ENCODE data around the gene SNAP29.
"Not testable (repeated sequence)": the region's sequence is repeated elsewhere in the genome, so short reads cannot be mapped to it uniquely, and the experiment has no call there.

SNAP29 gene

DNA sequence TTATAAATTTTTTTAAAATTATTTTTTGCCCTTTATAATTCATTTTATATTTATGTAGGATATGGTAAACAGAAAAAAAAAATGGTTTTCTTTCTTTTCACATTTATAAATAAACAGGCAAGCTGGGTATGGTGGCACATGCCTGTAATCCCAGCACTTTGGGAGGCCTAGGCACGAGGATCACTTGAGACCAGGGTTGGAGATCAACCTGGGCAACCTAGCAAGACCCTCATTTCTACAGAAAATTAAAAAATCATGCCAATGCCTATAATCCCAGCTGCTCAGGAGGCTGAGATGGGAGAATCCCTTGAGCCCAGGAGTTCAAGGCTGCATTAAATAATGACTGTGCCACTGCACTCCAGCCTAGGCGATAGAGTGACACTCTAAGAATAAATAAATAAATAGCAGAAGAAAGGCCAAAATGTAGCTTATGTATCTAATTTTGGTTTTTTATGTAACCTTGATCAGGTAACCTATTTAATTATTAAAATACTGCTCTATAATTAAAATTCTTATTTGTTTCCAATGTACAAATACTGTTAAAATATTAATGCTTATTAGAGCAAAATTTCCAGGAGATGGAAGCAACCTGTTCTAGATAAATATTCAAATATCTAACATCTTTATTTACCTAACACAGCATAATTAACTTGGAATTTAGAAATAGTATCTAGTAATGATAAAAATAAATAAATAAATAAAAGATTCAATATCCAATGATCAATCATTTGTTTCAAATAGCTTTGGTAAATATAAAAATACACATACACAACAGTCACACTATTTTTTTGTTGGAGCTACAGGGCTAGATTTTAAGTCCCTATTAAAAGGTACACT lies 21.6 kb upstream of the SNAP29 start:
- DNase-seq, result no peak

DNA sequence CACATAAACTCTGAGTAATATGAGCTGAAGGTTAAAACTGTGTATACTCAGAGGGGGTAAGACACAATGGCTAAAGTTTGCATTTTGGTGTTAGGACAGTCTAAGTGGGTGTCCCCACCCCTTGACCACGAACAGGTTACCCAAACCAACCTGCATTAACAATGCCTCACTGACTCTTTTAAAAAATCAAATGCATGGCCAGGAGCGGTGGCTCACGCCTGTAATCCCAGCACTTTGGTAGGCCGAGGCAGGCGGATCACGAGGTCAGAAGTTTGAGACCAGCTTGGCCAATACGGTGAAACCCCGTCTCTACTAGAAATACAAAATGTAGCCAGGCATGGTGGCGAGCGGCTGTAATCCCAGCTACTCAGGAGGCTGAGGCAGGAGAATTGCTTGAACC lies 19.5 kb upstream of the SNAP29 start:
- DNase-seq, result not testable (repeated sequence)

DNA sequence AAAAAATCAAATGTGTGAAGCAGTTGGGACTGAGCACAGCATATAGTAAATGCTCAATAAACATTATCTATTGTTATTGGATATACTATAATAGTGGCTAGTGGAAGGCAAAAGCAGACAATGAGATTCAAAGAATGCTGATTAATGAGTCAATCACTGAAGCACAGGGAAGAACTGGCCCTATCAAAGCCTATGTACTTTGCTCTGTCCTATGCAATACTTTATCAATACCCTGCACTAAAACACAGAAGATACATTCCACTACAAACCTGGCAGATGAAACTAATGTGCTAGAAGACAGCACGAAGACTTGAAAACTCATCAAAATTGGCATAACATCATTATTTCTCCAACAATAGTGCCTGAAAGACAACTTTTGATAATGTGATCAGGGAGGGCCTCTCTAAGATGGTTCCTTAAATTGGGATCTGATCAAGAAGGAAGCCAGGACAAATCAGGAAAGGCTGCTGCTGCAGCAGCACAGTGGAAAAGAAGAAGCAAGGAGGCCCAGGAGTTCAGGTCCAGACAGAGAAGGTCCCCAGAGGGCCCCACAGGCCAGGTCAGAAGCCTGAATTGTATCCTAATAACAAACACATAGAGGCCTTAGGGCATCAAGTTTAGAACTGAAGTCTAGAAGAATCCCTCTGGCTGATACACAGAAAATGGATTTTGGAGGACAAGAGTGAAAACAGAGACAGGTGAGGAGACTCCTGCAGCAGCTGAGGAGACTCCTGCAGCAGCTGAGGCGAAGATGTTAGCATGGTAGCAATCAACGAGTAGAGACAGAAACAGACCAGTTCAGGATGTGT lies 18.8 kb upstream of the SNAP29 start:
- DNase-seq, result no peak

DNA sequence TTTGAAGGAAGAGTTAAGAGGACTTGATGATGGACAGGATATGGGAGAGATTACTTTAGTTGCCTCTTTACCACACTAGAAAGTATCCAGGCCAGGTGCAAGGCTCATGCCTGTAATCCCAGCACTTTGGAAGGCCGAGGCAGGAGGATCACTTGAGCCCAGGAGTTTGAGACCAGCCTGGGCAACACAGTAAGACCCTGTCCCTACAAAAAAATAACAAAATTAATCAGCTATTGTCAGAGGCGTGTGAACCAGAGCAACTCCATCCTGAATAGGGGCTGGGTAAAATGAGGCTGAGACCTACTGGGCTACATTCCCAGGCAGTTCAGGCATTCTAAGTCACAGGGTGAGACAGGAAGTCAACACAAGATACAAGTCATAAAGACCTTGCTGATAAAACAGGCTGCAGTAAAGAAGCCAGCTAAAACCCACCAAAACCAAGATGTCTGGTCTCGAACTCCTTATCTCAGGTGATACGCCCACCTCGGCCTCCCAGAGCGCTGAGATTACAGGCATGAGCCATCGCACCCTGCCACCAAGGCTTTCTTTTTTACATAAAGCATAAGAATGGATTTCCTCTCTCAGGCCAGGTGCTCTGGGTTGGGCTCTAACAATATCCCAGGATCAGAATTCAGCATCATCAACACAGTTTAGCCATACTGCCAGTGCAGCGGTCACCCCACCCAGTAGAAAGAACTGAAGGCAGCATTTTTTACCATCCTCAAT lies 18.0 kb upstream of the SNAP29 start:
- no peak for DNase-seq

DNA sequence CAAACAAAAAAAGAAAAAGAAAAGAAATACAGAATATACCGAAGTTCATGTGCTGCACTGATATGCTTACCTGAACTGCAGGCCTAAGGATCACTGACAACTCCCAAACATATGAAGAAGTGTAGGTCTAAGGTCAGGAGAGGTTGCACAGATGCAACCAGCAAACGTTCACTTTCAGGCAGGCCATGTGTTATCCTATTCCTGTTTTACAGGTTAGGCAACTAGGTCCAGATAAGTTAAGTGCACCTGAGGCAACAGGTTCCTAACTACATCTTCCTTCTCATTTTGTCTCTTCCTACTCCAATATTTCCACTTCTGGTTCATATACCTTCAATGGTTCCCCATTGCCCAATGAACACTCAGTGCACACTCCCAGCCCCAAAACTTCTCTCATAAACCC lies 15.3 kb upstream of the SNAP29 start:
- no peak for DNase-seq

DNA sequence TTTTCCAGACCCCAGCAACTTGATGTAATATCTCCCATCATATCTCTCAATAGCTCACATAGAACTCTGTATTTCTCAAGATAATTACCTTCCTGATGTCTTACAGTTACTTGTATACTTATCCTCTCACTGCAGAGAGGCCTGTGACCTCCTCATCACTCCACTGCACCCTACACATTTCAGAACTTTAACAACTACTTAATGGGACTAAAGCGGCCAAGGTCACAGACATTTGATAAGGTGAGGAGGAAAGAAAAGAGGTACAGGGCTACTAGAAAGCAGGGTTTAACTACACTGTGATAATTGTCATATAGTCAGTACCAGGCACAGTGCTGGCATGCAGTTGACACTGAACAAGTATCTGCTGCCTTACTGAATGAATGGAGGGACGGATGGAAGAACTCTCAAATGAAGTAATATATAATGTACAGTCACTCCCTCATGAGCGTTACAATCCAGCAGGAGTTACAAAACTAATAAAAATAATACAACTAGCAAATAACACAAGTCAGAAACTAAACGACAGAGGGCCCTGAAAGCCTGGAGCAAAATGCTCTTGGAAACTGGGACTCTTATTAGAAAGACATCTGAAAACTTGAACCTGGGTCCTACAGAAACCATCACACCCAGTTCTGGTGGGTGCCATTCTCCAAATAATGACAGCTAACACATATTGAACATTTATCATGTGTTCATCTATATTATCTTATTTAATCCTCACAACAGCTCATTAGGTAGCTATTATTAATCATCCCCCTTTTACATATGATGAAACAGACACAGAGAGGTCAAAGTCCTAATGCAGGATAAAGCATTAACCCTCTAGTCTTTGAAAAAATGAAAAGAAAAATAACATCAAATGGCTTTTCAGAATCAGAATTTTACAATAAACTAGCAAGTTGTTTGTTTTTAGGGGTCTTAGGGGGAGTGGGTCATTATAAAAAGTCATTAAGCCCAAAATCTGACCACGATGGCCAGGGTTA lies 14.5 kb upstream of the SNAP29 start:
- DNase-seq, result no peak

DNA sequence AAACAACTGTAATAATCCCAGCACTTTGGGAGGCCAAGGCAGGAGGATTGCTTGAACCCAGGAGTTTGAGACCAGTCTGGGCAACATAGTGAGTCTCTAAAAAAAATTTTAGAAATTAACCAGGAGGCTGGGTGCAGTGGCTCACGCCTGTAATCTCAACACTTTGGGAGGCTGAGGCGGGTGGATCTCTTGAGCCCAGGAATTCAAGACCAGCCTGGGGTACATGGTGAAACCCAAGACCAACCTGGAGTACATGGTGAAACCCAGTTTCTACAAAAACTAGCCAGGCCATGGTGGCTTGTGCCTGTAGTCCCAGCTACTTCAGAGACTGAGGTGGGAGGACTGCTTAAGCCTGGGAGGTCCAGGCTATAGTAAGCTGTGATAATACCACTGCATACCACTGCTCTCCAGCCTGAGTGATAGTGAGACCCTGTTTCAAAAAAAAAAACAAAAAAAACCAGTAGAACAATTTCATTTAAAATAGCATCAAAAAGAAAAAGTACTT lies 11.4 kb upstream of the SNAP29 start:
- no peak for DNase-seq

DNA sequence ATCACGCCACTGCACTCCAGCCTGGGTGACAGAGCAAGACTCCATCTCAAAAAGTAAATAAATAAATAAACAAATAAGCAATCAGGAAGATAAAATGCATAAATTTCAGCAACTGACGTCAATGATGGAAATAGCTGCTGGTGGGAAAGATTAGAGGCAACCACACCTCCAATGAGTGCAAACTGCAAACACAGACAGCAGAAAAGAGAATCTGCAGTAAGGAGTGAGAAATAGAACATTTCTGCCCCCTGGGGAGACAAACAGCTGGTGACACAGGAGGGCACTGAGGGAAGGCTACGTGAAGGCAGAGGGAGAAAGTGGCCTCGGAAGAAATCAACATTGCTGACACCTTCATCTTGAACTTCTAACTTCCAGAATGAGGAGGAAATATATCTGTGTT lies 6.7 kb upstream of the SNAP29 start:
- DNase-seq, result no peak

DNA sequence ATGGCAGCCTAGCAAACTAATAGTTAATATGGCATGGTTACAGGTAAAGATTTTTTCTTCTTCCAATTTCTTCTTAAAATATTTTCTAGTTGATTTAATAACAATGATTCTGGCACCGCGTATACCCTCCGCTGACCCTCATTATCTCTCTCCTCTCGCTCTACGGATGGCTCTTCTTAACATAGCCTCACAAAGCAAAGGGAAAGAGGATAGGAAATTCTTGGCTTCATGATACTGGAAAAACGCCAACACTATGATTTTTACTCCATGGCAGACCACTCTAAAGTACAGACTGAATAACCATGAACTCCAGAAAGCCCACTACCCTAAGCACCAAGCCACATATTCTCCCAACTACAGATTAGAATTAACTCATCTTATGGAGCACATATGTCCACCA lies 6.3 kb upstream of the SNAP29 start:
- DNase-seq, result no peak

DNA sequence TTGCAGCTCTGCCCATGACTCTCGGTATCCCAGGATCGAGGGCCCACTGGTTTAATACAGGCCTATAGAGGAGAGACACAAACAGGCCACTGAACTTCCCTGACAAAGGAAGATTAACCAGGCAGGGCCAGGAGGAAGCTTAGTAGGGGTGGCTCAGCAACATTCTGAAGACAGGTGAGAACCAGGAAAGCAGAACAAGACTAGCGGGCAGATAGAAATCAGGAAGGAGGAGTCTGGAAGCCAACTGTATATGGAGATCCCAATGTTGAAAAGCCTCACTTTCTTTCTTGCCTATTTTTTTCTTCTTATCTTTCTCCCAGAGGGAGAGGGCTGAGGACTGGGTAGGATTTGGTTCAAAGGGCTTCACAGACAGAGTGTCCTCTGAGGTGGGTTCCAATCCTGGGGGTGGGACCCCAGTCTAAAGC lies 5.6 kb upstream of the SNAP29 start:
- DNase-seq, result no peak

DNA sequence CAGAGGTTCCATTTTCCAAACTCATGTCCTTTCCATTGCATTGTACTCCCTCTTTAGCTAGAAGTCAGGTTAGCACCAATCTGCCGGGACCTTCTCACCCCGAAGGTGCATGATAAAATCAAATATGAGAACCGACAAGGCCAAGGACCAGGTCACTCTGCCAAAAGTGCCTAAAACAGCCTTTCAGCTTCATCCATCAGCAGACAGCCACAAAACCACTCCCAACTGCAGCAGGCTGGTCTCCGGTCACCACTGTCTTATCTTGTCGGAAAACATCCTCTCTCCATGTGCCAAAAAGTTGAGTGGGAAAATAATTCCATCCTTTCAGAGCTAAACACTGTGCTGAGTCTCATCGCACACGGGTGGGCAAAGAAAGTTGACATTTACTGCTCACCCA lies 1.6 kb upstream of the SNAP29 start:
- DNase-seq, result no peak

DNA sequence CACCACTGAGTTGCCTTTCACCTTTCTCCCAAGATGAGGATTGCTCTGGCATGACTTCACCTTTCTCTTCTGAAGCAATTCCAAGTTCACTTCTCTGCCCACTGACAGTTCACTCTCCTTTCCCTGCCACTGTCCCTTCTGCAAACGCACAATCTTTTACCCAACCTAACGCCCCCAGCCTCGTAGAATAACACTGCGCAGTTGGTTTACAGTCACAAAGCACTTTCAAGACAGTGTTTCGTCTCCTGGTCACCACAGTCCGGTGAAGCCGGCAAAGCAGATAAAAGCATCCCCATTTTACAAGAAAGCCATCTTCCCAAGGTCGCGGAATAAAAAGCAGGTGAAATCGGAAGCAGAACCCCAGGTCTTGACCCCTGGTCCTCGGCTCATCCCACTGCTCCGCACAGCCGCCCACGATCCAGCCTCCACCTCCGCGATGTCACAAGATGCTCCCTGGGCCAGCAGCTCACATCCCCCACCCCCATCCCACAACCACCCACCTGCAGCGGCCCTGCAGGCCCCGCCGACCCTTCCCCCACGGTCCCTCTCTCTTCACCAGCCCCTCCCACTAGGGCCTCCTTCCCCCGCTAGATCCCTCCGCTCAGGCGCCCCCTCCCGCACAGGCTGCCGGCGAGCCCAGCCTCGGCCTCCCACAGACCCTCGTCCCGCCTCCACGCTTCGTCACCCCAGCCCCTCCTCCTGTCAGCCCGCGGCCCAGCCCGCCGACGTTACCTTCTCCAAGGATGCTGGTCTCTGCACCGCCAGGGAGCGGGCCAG lies 781 bp upstream of the SNAP29 start:
- peak; percentile 30 to 87 (median 80) for DNase-seq

DNA sequence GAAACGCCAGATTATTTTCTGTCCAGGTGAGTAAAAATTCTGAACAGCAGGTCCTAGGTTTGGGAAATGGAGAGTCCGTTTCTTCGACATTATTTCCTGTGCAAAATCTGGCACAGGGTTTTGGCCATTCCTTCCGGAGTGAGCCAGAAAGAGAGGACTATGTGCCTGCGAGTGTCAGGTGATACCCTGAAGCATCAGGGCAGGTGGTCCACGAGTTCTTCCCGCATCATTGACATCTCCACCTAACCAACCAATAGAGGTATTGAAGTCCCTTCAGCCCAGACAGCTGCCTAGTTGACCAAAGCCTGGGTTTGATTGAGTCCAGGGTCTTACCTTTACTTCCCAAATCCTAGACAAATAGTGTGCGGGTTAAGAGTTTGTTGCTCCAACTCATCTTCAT lies 808 bp downstream of the SNAP29 start:
- DNase-seq, result no peak

DNA sequence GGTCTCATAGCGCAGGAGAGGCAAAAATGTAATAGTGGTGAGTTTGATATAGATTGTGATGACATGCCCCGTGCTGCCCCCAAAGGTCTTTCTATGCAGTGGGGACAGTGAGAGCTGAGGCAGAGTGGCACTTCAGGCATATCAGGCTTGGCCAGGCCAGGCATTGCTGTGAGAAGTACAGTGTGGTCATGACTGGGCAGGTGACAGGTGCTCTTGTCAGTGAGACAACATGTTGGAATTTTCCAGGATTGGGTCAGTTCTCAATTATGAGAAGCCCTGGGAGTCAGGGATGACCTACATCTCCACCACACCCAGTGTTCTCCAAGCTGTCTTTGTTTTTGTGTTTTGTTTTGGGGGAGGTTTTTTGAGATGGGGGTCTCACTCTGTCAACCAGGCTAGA lies 3.7 kb downstream of the SNAP29 start:
- no peak for DNase-seq

DNA sequence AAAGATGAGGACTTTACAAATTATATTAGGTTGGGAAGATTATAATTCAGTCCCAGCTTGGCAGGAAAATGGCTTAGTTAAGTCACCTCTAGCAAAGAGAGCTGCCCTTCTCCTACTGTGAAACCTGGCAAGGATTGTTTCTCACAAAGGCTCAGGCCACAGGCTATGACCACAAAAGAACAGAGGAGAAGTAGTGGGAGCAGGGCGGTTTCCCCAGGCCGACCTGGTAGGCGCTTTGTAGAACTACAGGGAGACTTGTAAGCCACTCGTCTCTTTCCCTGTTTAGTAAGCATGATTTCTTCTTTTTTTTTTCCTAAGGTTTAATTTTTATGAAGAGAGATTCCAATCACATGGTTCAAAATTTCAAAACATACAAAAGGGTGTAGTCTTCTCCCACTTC lies 4.6 kb downstream of the SNAP29 start:
- DNase-seq, result peak; percentile 64 to 84 (median 75)

DNA sequence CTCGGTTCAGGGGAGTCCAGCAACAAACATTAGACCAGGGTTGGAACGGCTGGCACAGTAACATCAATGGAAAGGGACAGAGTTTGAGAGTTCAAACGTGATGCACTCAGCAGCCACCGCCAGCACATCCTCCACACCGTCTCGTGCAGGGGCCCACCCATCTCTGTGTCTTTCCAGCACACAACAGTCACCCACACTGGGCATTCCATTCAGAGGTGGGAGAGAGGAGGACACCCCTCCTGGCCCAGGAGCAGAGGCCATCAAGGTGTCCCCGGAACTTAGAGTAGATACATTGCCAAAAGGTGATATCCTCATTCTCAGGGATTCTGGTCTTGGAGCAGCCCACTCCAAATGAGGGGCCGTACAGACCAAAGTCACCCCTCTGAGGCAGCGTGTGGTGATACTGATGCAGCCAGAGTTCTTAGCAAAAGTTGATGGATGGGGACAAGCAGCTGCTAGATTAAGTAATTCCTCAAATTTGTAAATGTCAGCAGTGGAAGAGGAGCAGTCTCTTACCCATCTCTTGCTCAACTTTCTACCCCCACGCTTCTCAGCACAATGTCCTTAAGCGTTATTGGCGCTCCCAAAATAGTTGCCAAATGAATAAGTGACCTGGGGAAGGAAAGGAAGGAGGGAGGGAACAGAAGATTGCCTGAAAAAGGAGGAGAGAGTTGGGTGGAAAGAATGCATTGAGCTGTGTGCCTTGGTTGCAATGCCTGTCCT lies 5.5 kb downstream of the SNAP29 start:
- peak; percentile 51 to 84 (median 74) for DNase-seq

DNA sequence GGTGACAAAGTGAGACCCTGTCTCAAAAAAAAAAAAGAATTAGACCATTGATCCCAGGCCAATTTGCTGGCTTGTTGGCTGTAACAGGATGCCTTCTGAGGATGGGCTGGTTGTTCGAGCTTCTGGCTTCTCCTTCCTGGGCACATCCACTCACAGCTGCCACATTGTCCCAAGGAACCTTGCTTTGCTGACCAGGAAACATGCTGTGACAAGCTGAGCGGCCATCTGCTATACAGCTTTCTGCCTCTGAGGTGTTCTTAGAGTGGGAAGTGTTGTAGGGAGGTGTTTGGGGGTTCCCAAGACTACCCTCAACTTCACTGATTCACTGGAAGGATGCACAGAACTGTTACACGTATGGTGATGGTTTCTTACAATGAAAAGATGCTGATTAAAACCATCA lies 6.5 kb downstream of the SNAP29 start:
- DNase-seq, result no peak

DNA sequence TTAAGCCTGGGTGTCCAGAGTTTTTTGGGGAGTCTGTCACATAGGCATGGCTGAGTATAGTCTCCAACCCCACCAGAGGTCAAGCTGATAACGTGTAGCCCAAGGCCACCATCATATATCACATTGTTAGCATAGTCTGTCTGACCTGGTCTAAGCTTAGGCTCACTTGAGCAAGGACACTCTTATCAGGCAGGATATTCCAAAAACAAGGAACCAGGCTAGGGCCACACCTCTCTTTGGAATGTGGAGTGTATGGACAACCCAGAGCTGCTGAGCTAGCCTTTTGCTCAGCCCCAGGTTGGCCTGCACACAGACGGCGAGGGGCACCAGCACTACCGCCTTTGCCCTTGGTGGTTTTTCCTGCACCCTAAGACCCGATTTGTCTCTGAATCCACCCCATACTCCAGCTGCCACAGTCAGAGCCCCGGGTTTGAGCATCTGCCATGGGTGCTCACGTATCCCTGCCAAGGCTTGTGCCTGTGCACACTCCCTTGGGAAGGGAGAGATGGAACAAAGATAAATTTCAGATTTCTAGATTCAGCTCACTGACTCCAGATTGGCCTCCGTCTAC lies 7.2 kb downstream of the SNAP29 start:
- DNase-seq, result no peak

DNA sequence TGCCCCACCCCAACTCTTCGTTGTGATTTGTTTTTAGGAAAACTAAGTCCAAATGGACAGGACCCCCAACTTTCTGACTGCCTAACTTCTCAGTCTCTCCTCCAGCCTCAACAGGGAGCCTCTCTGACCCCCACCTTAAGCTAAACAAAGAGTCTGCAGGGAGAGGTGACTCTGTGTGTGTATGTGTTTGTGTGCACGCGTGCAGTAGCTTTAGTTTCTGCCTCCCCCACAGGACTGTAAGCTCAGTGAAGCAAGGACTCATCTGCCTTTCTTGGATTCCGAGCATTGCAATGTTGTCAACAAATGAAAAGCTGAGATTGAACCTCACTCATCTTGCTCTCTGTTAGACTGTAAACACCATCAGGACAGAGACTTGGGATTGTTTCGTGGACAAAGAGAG lies 7.9 kb downstream of the SNAP29 start:
- no peak for DNase-seq
